ENCODE measurements around the gene SEPTIN5.

Gene SEPTIN5

GRCh38 chr22:19751497-19752245 is 37.4 kb downstream of the SEPTIN5 start:
- DNase-seq = no peak

- DNase-seq = no peak
Observed at GRCh38 chr22:19753090-19753842, 39.0 kb downstream of the SEPTIN5 start.

GRCh38 chr22:19753996-19754700 is 39.8 kb downstream of the SEPTIN5 start:
- no peak for DNase-seq

GRCh38 chr22:19754701-19755144 is 40.4 kb downstream of the SEPTIN5 start:
- DNase-seq = no peak

GRCh38 chr22:19755145-19755710 is 40.9 kb downstream of the SEPTIN5 start:
- DNase-seq = no peak

- DNase-seq = no peak
Observed at GRCh38 chr22:19755722-19756287, 41.5 kb downstream of the SEPTIN5 start.

- DNase-seq = peak; percentile 39
Observed at GRCh38 chr22:19756288-19757128, 42.2 kb downstream of the SEPTIN5 start.

- no peak for DNase-seq
Observed at GRCh38 chr22:19757140-19757984, 43.1 kb downstream of the SEPTIN5 start.

GRCh38 chr22:19757985-19758895 is 43.9 kb downstream of the SEPTIN5 start:
- no peak for DNase-seq

- no peak for DNase-seq
Observed at GRCh38 chr22:19758896-19759426, 44.7 kb downstream of the SEPTIN5 start.

- DNase-seq = no peak
Observed at GRCh38 chr22:19759427-19760057, 45.2 kb downstream of the SEPTIN5 start.

- no peak for DNase-seq
Observed at GRCh38 chr22:19760058-19760950, 46.0 kb downstream of the SEPTIN5 start, which contains the start of gene TBX1. Gene TBX1, plus strand, starts transcription at chr22:19760778. Its CDS starts 66 bp downstream, at chr22:19760844.

- no peak for DNase-seq
Observed at GRCh38 chr22:19760951-19761724, 46.8 kb downstream of the SEPTIN5 start.

GRCh38 chr22:19761725-19762567 is 47.6 kb downstream of the SEPTIN5 start:
- no peak for DNase-seq

GRCh38 chr22:19762568-19763457 is 48.5 kb downstream of the SEPTIN5 start:
- DNase-seq = no peak

All from COR-L47 (cell line).